Stimulated activated CD4-positive, alpha-beta T cell treated with anti-CD3 and anti-CD28 coated beads, Interleukin-1b, Interleukin-23, amount 100 ng/mL, for 48 hours (primary cell): ENCODE results near the gene SPATA22.
A peak's percentile ranks its signal among the peaks of the same experiment; 100 is the strongest.
"Not testable (repeated sequence)": the region's sequence is repeated elsewhere in the genome, so short reads cannot be mapped to it uniquely, and the experiment has no call there.

Source experiments
- DNase-seq: peaks from one replicate; pipeline ENCODE4 v3.0.0-alpha.2; 2020

The SPATA22 gene

DNA sequence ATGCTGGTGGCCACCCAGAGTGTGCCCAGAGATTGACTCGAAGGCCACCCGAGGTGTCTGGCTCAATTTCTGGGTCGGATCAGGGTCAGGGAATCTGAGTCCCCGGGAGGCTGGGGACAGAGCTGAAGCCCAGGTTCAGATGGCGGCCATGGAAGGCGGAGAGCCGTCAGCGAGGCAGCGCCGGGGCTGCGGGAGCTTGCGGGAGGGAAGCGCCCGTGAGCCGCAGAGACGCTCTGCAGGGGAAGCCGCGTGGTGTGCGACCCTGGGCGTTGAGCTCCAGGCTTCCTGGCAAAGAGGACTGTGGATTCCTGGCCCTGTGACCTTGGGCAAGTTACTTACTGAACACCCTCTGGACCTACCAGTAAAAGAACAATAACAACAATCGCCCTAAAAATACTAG lies 518 bp upstream of the SPATA22 start:
- no peak for DNase-seq

- no peak for DNase-seq
Observed at GRCh38 chr17:3469529-3469928, 2.1 kb downstream of the SPATA22 start.

DNA sequence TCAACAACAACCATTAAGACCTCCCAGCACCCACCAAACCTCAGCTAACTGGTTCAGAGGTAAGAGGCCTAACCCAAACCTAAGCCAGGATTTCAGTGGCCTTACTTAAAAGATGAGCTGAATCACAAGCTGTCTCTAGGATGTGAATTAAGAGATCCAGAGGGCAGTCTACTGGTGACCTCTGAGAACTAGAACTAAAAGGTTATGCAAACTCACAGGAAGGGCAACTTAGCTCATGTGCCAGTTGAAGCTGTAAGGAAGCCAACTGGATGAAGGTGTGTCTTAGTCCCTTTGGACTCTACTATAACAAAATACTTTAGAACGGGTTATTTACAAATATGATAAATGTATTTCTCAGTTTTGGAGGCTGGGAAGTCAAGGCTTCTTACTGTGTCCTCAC lies 5.3 kb downstream of the SPATA22 start:
- not testable (repeated sequence) for DNase-seq

DNA sequence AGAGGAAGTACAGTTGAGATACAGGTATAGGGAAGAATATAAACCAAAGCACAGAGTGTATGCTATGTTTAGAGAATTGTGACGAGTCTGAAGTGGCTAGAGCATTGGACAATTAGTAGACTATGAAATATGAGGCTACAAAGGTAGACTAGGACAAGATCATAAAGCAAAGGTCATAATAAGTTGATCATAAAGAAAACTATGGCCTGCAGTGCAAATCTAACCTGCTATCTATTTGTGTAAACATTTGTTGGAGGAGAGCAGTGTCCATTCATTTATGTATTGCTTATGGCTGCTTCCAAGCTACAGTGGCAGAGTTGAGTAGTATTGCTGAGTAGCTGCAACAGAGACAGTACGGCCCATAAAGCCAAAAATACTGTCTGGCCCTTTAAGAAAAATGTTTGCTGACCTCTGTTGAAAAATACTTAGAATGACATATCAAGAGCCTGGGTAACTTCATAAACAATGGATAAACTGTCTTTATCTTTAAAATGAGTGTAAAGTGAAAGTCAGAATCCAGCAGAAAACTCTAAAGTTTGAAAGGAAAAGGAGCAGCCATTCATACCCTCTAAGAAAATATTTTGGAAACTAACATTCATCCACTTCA lies 23.5 kb downstream of the SPATA22 start:
- no peak for DNase-seq

DNA sequence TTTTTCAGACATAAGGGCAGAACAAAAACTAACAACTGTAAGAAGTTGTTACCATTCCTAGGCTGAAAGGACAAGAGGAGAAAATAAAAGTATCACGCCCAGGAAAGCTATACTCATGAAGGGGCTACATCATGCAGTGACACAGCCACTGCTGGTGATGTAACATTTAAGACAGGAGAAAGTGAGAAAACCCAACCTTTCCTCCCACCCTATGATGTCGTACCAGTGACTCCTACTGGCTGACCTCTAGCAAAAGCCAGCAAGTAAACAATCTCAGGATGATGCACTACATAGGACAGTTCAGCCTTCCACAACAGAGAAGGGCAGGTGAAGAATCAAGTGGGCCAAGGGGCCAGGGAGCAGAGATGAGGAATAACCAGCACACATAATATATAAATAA lies 24.0 kb downstream of the SPATA22 start:
- DNase-seq = no peak

DNA sequence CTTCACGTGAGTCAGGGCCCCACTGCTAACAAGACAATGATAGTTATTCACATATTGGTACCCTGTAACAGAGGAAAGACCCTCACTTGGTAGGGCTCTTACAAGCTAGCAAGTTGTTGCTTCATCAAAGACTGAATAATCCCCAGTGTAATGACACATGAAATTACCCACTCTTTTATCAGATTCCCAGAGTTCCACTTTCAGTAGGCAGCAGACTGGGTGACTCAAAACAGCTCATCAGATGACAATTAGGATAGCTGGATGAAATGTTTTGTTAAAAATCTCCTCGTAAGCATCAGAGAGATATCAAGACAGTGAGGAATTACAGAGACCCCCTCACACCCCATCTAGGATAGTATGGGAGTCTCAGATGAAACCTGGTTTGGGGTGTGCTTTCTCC lies 31.2 kb downstream of the SPATA22 start:
- no peak for DNase-seq

DNA sequence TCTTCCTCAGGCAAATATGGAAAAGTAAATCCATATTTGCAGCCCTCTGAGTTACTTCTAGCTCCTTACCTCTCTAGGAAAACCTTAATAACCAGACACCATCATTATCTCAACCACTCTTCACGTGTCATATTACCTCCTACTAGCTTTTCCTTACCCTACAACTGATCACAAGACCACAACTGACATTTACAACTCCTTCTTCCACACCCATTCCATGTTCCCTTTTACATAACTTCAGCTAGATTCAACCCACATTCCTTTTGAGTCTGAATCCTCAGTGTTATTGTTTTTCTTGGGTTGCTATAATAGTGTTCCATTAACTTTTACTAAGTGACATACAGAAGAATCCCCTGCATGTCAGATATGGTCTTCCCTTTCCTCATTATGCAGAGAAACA lies 33.3 kb downstream of the SPATA22 start:
- no peak for DNase-seq

DNA sequence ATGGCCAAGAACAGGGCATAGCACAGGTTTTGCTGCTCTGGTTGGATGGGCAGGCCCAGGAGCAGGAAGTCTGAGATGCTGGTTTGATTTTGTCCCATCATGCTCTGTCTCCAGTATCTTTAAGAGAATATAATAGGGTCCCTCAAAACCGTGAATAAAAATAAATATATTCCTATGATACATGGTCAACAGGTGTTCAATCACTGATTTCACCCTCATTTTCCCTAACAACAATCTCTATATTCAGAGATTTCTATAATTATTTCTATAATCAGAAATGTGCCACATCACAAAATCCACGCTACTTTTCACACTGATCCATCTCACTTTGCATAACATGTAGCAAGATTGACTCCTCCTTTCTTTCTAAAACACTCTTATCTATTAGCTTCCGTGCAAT lies 37.9 kb downstream of the SPATA22 start, which contains the start of gene OR1E2:
Gene OR1E2, minus strand, starts transcription at position 101 of the 400 bp plus-strand sequence. Its CDS starts 0 bp downstream, at position 101.
- DNase-seq = no peak

- DNase-seq = peak; percentile 11
Observed at GRCh38 chr17:3433215-3433614, 38.4 kb downstream of the SPATA22 start.

GRCh38 chr17:3418222-3418621 lies 53.4 kb downstream of the SPATA22 start:
- no peak for DNase-seq

DNA sequence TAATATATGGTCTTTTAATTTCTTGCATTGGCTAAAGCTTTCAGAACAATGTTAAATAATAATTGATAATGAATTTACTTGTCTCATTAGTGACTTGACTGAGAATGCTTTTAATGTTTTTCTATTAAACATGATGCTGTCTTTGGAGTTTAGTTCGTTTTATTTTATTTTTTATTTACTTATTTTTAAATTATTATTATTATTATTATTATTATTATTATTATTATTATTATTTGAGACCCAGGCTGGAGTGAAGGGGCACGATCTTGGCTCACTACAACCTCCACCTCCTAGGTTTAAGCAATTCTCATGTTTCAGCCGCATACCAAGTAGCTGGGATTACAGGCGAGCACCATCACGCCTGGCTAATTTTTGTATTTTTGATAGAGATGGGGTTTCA lies 56.0 kb downstream of the SPATA22 start:
- DNase-seq = no peak

- DNase-seq = not testable (repeated sequence)
Observed at GRCh38 chr17:3412216-3412615, 59.4 kb downstream of the SPATA22 start.

GRCh38 chr17:3411070-3411469 lies 60.5 kb downstream of the SPATA22 start, which contains the start of gene OR3A3:
Gene OR3A3, plus strand, starts transcription at chr17:3411370.
- no peak for DNase-seq

DNA sequence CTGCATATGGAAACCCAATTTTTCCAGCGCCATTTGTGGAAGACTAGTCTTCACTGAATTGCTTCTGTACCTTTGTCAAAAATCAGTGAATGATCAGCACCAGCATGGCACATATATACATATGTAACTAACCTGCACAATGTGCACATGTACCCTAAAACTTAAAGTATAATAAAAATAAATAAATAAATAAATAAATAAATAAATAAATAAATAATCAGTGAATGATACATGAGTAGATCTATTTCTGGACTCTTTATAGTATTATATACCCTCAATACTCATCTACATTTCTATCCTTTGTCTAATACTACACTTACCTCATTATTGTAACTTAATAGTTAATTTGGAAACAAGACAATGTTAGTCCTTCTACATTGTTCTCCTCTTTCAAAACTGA lies 67.8 kb downstream of the SPATA22 start:
- not testable (repeated sequence) for DNase-seq

DNA sequence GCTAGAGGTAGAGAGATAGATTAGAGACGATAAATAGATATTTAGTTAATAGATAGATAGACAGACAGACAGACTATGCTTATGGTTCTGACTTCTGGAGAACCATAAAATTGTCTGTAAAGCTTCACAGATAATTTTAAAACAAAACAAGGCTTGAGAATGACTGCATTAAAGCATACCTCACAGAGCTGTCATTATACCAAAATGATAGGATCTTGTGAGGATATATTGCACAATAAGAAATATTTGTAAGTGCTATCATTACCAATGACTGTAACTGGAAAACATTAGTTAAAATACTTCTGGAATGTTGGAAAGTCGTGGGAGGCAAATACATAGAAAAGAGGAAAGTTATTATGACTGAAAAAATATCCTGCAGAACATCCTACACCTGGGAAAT lies 69.8 kb downstream of the SPATA22 start:
- no peak for DNase-seq

- no peak for DNase-seq
Observed at GRCh38 chr17:3400055-3400454, 71.6 kb downstream of the SPATA22 start.

GRCh38 chr17:3398310-3398709 lies 73.3 kb downstream of the SPATA22 start, which contains the start of gene OR1E1:
Gene OR1E1, minus strand, starts transcription at chr17:3398410. Its CDS starts 0 bp downstream, at chr17:3398410.
- DNase-seq = no peak

GRCh38 chr17:3397801-3398200 lies 73.8 kb downstream of the SPATA22 start:
- not testable (repeated sequence) for DNase-seq
